ENCODE data around the gene MIER1.
A peak's percentile ranks its signal among the peaks of the same experiment; 100 is the strongest.

MIER1 gene

GRCh38 chr1:66930823-66931174, 6.0 kb downstream of the MIER1 start:
- peak overlapping the region; percentile 20; the same call in 1 of the 2 replicates for H2AFZ ChIP-seq (ENCODE audit: low read length)

GRCh38 chr1:66931590-66931989, 6.8 kb downstream of the MIER1 start:
- peak; percentile 39 for DNase-seq
- H3K4me1 ChIP-seq (ENCODE audit: low read length), result peaks cover 15% of the 10 kb centered on the region
- peak overlapping the region; percentile 77; the same call in 1 of the 2 replicates for H3K27ac ChIP-seq (ENCODE audit: low read length)
- H2AFZ ChIP-seq (ENCODE audit: low read length), result no peak overlapping the region
- H3K9me3 ChIP-seq (replicated peaks; ENCODE audit: insufficient read depth, low read length), result no peaks in the 10 kb centered on the region
- H3K36me3 ChIP-seq (replicated peaks; ENCODE audit: insufficient read depth, low read length), result 0 out of 2 replicates have a peak, but pooled peaks cover 3% of the 10 kb centered on the region
- H3K4me3 ChIP-seq (ENCODE audit: low read length), result peak overlapping the region; percentile 77
- H3K79me2 ChIP-seq (ENCODE audit: low read length), result peaks cover 94% of the 10 kb centered on the region
- TF ChIP-seq CTCF (IDR thresholded peaks at IDR 0.05; ENCODE audit: low read length) (no peak), EZH2phosphoT487 (IDR thresholded peaks at IDR 0.05; ENCODE audit: low read length) (no peak), EZH2 (optimal IDR thresholded peaks at IDR 0.05; ENCODE audit: low read depth, low read length) (no peak)
- H3K27me3 ChIP-seq (replicated peaks; ENCODE audit: insufficient read depth, low read length), result no peaks in the 10 kb centered on the region
- H3K9ac ChIP-seq (ENCODE audit: low read length), result peak overlapping the region; percentile 89
- no peaks in the 10 kb centered on the region for H3K9me2 ChIP-seq (replicated peaks; ENCODE audit: insufficient read depth, low read length)
- H3K4me2 ChIP-seq (ENCODE audit: low read depth, low read length), result peak overlapping the region; percentile 81
- H3F3A ChIP-seq (ENCODE audit: insufficient read depth, low read length), result peaks cover 21% of the 10 kb centered on the region
- peaks cover 7% of the 10 kb centered on the region; the same call in 1 of the 2 replicates for H4K20me1 ChIP-seq (ENCODE audit: insufficient read depth, low read length)

More at GRCh38 chr1:66930823-66931174, 6.0 kb downstream of the MIER1 start:
- H3K4me2 ChIP-seq (ENCODE audit: low read depth, low read length), result peak overlapping the region; percentile 81
- peaks cover 94% of the 10 kb centered on the region for H3K79me2 ChIP-seq (ENCODE audit: low read length)
- H3K9ac ChIP-seq (ENCODE audit: low read length), result peak overlapping the region; percentile 89
- H3K4me3 ChIP-seq (ENCODE audit: low read length), result peak overlapping the region; percentile 77
- 0 out of 2 replicates have a peak, but pooled peaks cover 3% of the 10 kb centered on the region for H3K36me3 ChIP-seq (replicated peaks; ENCODE audit: insufficient read depth, low read length)
- TF ChIP-seq EZH2 (optimal IDR thresholded peaks at IDR 0.05; ENCODE audit: low read depth, low read length) (no peak), EZH2phosphoT487 (IDR thresholded peaks at IDR 0.05; ENCODE audit: low read length) (no peak)
- peaks cover 15% of the 10 kb centered on the region for H3K4me1 ChIP-seq (ENCODE audit: low read length)
- H3K9me2 ChIP-seq (replicated peaks; ENCODE audit: insufficient read depth, low read length), result no peaks in the 10 kb centered on the region
- no peaks in the 10 kb centered on the region for H3K27me3 ChIP-seq (replicated peaks; ENCODE audit: insufficient read depth, low read length)
- peak overlapping the region; percentile 77 for H3K27ac ChIP-seq (ENCODE audit: low read length)
- no peaks in the 10 kb centered on the region for H3K9me3 ChIP-seq (replicated peaks; ENCODE audit: insufficient read depth, low read length)
- peak; percentile 27 for DNase-seq
- H4K20me1 ChIP-seq (ENCODE audit: insufficient read depth, low read length), result peaks cover 7% of the 10 kb centered on the region; the same call in 1 of the 2 replicates
- peaks cover 24% of the 10 kb centered on the region for H3F3A ChIP-seq (ENCODE audit: insufficient read depth, low read length)

GRCh38 chr1:66932291-66932690, 7.5 kb downstream of the MIER1 start:
- Histone ChIP-seq H3K9ac (ENCODE audit: low read length) (peak overlapping the region; percentile 89), H4K20me1 (ENCODE audit: insufficient read depth, low read length) (peaks cover 7% of the 10 kb centered on the region; the same call in 1 of the 2 replicates), H3K4me3 (ENCODE audit: low read length) (peak overlapping the region; percentile 77), H3K36me3 (replicated peaks; ENCODE audit: insufficient read depth, low read length) (0 out of 2 replicates have a peak, but pooled peaks cover 3% of the 10 kb centered on the region), H3F3A (ENCODE audit: insufficient read depth, low read length) (peaks cover 21% of the 10 kb centered on the region), H3K27ac (ENCODE audit: low read length) (peak overlapping the region; percentile 17; the same call in 1 of the 2 replicates), H3K4me2 (ENCODE audit: low read depth, low read length) (peak overlapping the region; percentile 81), H3K79me2 (ENCODE audit: low read length) (peaks cover 94% of the 10 kb centered on the region), H3K9me2 (replicated peaks; ENCODE audit: insufficient read depth, low read length) (no peaks in the 10 kb centered on the region), H2AFZ (ENCODE audit: low read length) (no peak overlapping the region), H3K9me3 (replicated peaks; ENCODE audit: insufficient read depth, low read length) (no peaks in the 10 kb centered on the region), H3K4me1 (ENCODE audit: low read length) (peaks cover 15% of the 10 kb centered on the region), H3K27me3 (replicated peaks; ENCODE audit: insufficient read depth, low read length) (no peaks in the 10 kb centered on the region)
- DNase-seq, result no peak
- TF ChIP-seq CTCF (IDR thresholded peaks at IDR 0.05; ENCODE audit: low read length) (no peak), EZH2 (optimal IDR thresholded peaks at IDR 0.05; ENCODE audit: low read depth, low read length) (no peak), EZH2phosphoT487 (IDR thresholded peaks at IDR 0.05; ENCODE audit: low read length) (no peak)

Measured in MM.1S (cell line).